Neuronal stem cell (in vitro differentiated cells): ENCODE data around the gene TGFBR2.
A peak's percentile ranks its signal among the peaks of the same experiment; 100 is the strongest.
"Not testable (repeated sequence)": the region's sequence is repeated elsewhere in the genome, so short reads cannot be mapped to it uniquely, and the experiment has no call there.

Source experiments
- DNase-seq: peaks from one replicate; pipeline ENCODE4 v3.0.0-alpha.2; 2013; ENCODE audit warnings: low spot score
- H2AFZ ChIP-seq: one replicate; pipeline ENCODE4 v1.6.1; 2013; ENCODE audit warnings: mild to moderate bottlenecking, low read length, inconsistent platforms
- H2AK5ac ChIP-seq: 2 replicates; pipeline ENCODE4 v1.6.1; 2013; ENCODE audit warnings: low read depth, mild to moderate bottlenecking, inconsistent platforms, low read length, moderate library complexity, mixed read lengths
- H2BK120ac ChIP-seq: 2 replicates; pipeline ENCODE4 v1.6.1; 2013; ENCODE audit warnings: low read depth, mild to moderate bottlenecking, inconsistent platforms, low read length, moderate library complexity, mixed read lengths
- H2BK12ac ChIP-seq: one replicate; pipeline ENCODE4 v1.6.1; 2013; ENCODE audit warnings: low read length, inconsistent platforms
- H2BK15ac ChIP-seq: 2 replicates; pipeline ENCODE4 v1.6.1; 2013; ENCODE audit warnings: mild to moderate bottlenecking, low read length, inconsistent platforms, mixed read lengths
- H2BK5ac ChIP-seq: one replicate; pipeline ENCODE4 v1.6.1; 2013; ENCODE audit warnings: inconsistent platforms, mild to moderate bottlenecking, low read length, moderate library complexity
- H3K14ac ChIP-seq: one replicate; pipeline ENCODE4 v1.6.1; 2013; ENCODE audit warnings: low read length, inconsistent platforms
- H3K18ac ChIP-seq: 2 replicates; pipeline ENCODE4 v1.6.1; 2013; ENCODE audit warnings: low read length, inconsistent platforms
- H3K23ac ChIP-seq: 2 replicates; pipeline ENCODE4 v1.6.1; 2013; ENCODE audit warnings: low read depth, mild to moderate bottlenecking, mixed read lengths, low read length, inconsistent platforms; ENCODE audit not compliant: poor library complexity
- H3K27ac ChIP-seq: replicated peaks from 3 replicates; pipeline ENCODE4 v1.5.1; 2013; ENCODE audit warnings: low read length, inconsistent platforms
- H3K27me3 ChIP-seq, 3 experiments: 2 replicates each; pipeline ENCODE4 v1.6.1; 2013; ENCODE audit warnings: low read length in 3 of 3, mild to moderate bottlenecking in 2 of 3, inconsistent platforms in 1 of 3, low read depth in 1 of 3, mixed read lengths in 1 of 3, moderate library complexity in 1 of 3; ENCODE audit not compliant: control insufficient read depth in 3 of 3, insufficient read depth in 3 of 3
- H3K36me3 ChIP-seq, 2 donors: replicated peaks in 1 of 2; 2 replicates each; pipeline ENCODE4 v1.6.1; 2013; ENCODE audit warnings: low read length in 2 of 2; ENCODE audit not compliant: control insufficient read depth in 2 of 2, insufficient read depth in 2 of 2
- H3K4ac ChIP-seq: 2 replicates; pipeline ENCODE4 v1.6.1; 2013; ENCODE audit warnings: inconsistent platforms, mild to moderate bottlenecking, low read length, moderate library complexity
- H3K4me1 ChIP-seq, 2 donors: 1 replicate in 1 of 2; 2 replicates in 1 of 2; pipeline ENCODE4 v1.6.1; 2013; ENCODE audit warnings: low read length in 2 of 2, low read depth in 1 of 2; ENCODE audit not compliant: control insufficient read depth in 2 of 2, insufficient read depth in 1 of 2
- H3K4me2 ChIP-seq: one replicate; pipeline ENCODE4 v1.6.1; 2013; ENCODE audit warnings: mild to moderate bottlenecking, low read length, inconsistent platforms; ENCODE audit not compliant: insufficient read depth, poor library complexity, severe bottlenecking
- H3K4me3 ChIP-seq, 2 donors: 2 replicates each; pipeline ENCODE4 v1.5.1; 2013; ENCODE audit warnings: low read length in 2 of 2, mild to moderate bottlenecking in 2 of 2, inconsistent platforms in 1 of 2, moderate library complexity in 1 of 2
- H3K79me1 ChIP-seq: one replicate; pipeline ENCODE4 v1.6.1; 2013; ENCODE audit warnings: low read depth, mild to moderate bottlenecking, inconsistent platforms, low read length, moderate library complexity
- H3K9ac ChIP-seq: one replicate; pipeline ENCODE4 v1.6.1; 2013; ENCODE audit warnings: mild to moderate bottlenecking, low read depth, low read length, inconsistent platforms; ENCODE audit not compliant: poor library complexity
- H3K9me3 ChIP-seq, 2 donors: replicated peaks in 1 of 2; 2 replicates each; pipeline versions ENCODE3 to v1.6.1; 2013; ENCODE audit warnings: low read length in 2 of 2, mild to moderate bottlenecking in 2 of 2, inconsistent platforms in 1 of 2, low read depth in 1 of 2, mixed read lengths in 1 of 2, moderate library complexity in 1 of 2; ENCODE audit not compliant: control insufficient read depth in 2 of 2, insufficient read depth in 1 of 2
- H4K8ac ChIP-seq: one replicate; pipeline ENCODE4 v1.6.1; 2013; ENCODE audit warnings: low read depth, mild to moderate bottlenecking, inconsistent platforms, low read length, moderate library complexity
- H4K91ac ChIP-seq: one replicate; pipeline ENCODE4 v1.6.1; 2013; ENCODE audit warnings: low read length, low read depth, mild to moderate bottlenecking, inconsistent platforms; ENCODE audit not compliant: poor library complexity
- WGBS, 2 donors: extraction: QIAGEN DNeasy Blood & Tissue Kit; methylation state at CpG; one replicate each; pipeline ENCODE4 v1.1.7; 2013; ENCODE audit warnings: missing lambda C conversion rate in 2 of 2, mixed read lengths in 1 of 2; ENCODE audit not compliant: insufficient read length in 2 of 2, insufficient replicate concordance in 1 of 2; ENCODE audit errors: extremely low coverage in 2 of 2; 5-methylcytosine and 5-hydroxymethylcytosine counted together

The TGFBR2 gene

GRCh38 chr3:30666572-30667279 lies 60.3 kb downstream of the TGFBR2 start:
- no peak overlapping the region for H4K91ac ChIP-seq
- H2BK5ac ChIP-seq, result no peak overlapping the region
- H2BK120ac ChIP-seq, result no peak overlapping the region
- no peak overlapping the region for H2AFZ ChIP-seq
- no peak overlapping the region for H2BK15ac ChIP-seq
- peaks cover 0 to 48% of the 10 kb centered on the region in 2 donors for H3K36me3 ChIP-seq
- H2AK5ac ChIP-seq, result no peak overlapping the region
- H3K14ac ChIP-seq, result no peak overlapping the region
- no peaks in the 10 kb centered on the region for H3K79me1 ChIP-seq
- H3K9me3 ChIP-seq, result peaks cover 0 to 3% of the 10 kb centered on the region in 2 donors
- no peak overlapping the region for H3K9ac ChIP-seq
- no peaks in the 10 kb centered on the region for H3K27me3 ChIP-seq
- H3K4me2 ChIP-seq, result no peak overlapping the region
- no peak overlapping the region for H3K23ac ChIP-seq
- H3K4me1 ChIP-seq, result peaks cover 4 to 30% of the 10 kb centered on the region in 2 donors
- H4K8ac ChIP-seq, result no peak overlapping the region
- no peak overlapping the region for H3K4ac ChIP-seq
- no peak overlapping the region for H3K27ac ChIP-seq
- no peak overlapping the region for H2BK12ac ChIP-seq
- no peak for DNase-seq
- H3K4me3 ChIP-seq, result no peak overlapping the region
- no peak overlapping the region for H3K18ac ChIP-seq
- no CpG with 5 or more reads among the region's 7 CpGs for WGBS, 2 donors

GRCh38 chr3:30667280-30667651 lies 60.9 kb downstream of the TGFBR2 start:
- H3K27ac ChIP-seq, result no peak overlapping the region
- DNase-seq, result peak; percentile 30
- H3K79me1 ChIP-seq, result no peaks in the 10 kb centered on the region
- no peak overlapping the region for H4K91ac ChIP-seq
- no CpG with 5 or more reads among the region's 1 CpG for WGBS, 2 donors
- no peak overlapping the region for H2BK5ac ChIP-seq
- H2BK15ac ChIP-seq, result no peak overlapping the region
- no peak overlapping the region for H2BK12ac ChIP-seq
- peaks cover 4 to 48% of the 10 kb centered on the region in 2 donors for H3K36me3 ChIP-seq
- no peak overlapping the region for H3K4ac ChIP-seq
- H3K4me2 ChIP-seq, result no peak overlapping the region
- peaks cover 4 to 30% of the 10 kb centered on the region in 2 donors for H3K4me1 ChIP-seq
- no peak overlapping the region for H3K23ac ChIP-seq
- H3K4me3 ChIP-seq, result no peak overlapping the region
- H2AFZ ChIP-seq, result no peak overlapping the region
- H2BK120ac ChIP-seq, result no peak overlapping the region
- H3K14ac ChIP-seq, result no peak overlapping the region
- H3K9me3 ChIP-seq, result peaks cover 0 to 3% of the 10 kb centered on the region in 2 donors
- no peak overlapping the region for H3K18ac ChIP-seq
- H4K8ac ChIP-seq, result no peak overlapping the region
- H3K9ac ChIP-seq, result no peak overlapping the region
- no peaks in the 10 kb centered on the region for H3K27me3 ChIP-seq
- H2AK5ac ChIP-seq, result no peak overlapping the region

- Histone ChIP-seq H3K79me1 (no peaks in the 10 kb centered on the region), H2AFZ (no peak overlapping the region), H3K9ac (no peak overlapping the region), H3K9me3 (peaks cover 0 to 3% of the 10 kb centered on the region in 2 donors), H3K4me1 (peaks cover 4 to 30% of the 10 kb centered on the region in 2 donors), H2BK120ac (no peak overlapping the region), H3K27ac (no peak overlapping the region), H3K23ac (no peak overlapping the region), H3K4me3 (no peak overlapping the region), H2BK12ac (no peak overlapping the region), H3K4ac (no peak overlapping the region), H2AK5ac (no peak overlapping the region), H3K4me2 (no peak overlapping the region), H3K14ac (no peak overlapping the region), H3K27me3 (no peaks in the 10 kb centered on the region), H2BK5ac (no peak overlapping the region), H3K18ac (no peak overlapping the region), H2BK15ac (no peak overlapping the region), H3K36me3 (peaks cover 6 to 48% of the 10 kb centered on the region in 2 donors), H4K91ac (no peak overlapping the region), H4K8ac (no peak overlapping the region)
- DNase-seq, result no peak
- WGBS, 2 donors, result no CpG with 5 or more reads among the region's 5 CpGs
These were observed 61.7 kb downstream of the TGFBR2 start for GRCh38 chr3:30668051-30668609.

GRCh38 chr3:30669360-30669934 lies 63.0 kb downstream of the TGFBR2 start:
- H4K91ac ChIP-seq, H3K27ac ChIP-seq, H2BK12ac ChIP-seq, H4K8ac ChIP-seq, H2AFZ ChIP-seq, H3K9me3 ChIP-seq, H2BK15ac ChIP-seq, H3K4me2 ChIP-seq, H3K4ac ChIP-seq, H3K27me3 ChIP-seq, H2BK5ac ChIP-seq, H3K9ac ChIP-seq, DNase-seq, H2AK5ac ChIP-seq, H3K79me1 ChIP-seq, H2BK120ac ChIP-seq, H3K23ac ChIP-seq, H3K4me3 ChIP-seq, H3K14ac ChIP-seq, H3K18ac ChIP-seq: not testable (repeated sequence)
- peaks cover 4 to 26% of the 10 kb centered on the region in 2 donors for H3K4me1 ChIP-seq
- H3K36me3 ChIP-seq, result peaks cover 8 to 58% of the 10 kb centered on the region in 2 donors
- WGBS, 2 donors, result no CpG with 5 or more reads among the region's 7 CpGs
